Mammary microvascular endothelial cell (primary cell): ENCODE data around the gene GPR141. TPM values are rescaled to one million over a fixed set of nuclear protein-coding genes. Genes with fewer than 3 reads are reported as not detected.

Source experiments
- total RNA-seq: library from RNA; depleted of rRNA; stranded (reverse); fragments of >200 nt; gene quantifications from 2 replicates; pipeline ENCODE4 v1.2.3, GENCODE V29; 2015

Gene GPR141, protein sequence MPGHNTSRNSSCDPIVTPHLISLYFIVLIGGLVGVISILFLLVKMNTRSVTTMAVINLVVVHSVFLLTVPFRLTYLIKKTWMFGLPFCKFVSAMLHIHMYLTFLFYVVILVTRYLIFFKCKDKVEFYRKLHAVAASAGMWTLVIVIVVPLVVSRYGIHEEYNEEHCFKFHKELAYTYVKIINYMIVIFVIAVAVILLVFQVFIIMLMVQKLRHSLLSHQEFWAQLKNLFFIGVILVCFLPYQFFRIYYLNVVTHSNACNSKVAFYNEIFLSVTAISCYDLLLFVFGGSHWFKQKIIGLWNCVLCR
- not detected in 2 replicates for total RNA-seq

DNA sequence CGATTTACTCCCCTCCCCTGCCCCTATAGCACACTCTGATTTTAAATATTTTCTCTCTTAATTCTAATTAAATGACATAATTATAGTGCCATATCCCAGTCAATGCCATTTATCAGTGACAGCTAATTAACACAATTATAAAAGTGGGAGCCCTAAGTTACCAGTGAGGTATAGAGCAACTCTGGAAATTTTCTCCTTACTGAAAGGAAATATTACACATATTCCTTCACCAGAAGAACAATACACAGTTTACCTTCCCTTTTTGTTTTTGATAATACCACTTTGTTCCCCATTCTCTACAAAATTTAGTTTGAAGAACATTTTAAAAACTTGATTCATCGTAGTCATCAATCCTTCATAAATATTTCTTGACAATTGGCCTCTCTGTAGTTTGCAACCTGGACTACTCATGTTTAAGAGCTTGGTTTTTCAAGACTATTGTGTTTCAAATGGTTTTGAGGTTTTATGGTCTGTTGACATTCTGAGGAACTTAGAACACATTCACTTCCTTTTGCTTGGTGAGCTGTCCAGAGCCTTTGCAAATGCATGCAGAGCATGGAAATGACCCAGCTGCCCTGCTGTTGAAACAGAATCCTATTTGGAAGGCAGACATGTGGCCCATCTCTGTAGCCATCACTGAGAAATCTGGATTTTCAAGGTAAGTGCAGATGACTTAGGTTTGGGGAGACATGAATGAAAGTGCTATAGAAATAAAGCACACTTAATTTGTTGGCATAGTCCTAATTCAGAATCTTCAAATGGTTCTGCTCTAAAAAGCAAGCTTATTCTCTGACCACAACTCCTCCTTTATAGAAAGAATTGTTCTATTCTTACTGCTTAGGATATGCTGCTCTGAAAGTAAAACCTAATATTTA is at the start of gene GPR141:
TSS of gene GPR141 (plus strand) at position 521 of the 875 bp plus-strand sequence. CDS start 56,628 bp downstream, outside the sequence.

Other genes with a start within 250 kb of the GPR141 start
- 13.6 and 20.4 TPM in 2 replicates for gene ELMO1, start 234.9 kb upstream of the GPR141 start, total RNA-seq
- not detected in 2 replicates for gene NME8, start 164.8 kb downstream of the GPR141 start, total RNA-seq
- 0.33 TPM in 1 of 2 replicates, not detected in the other for gene SFRP4, start 233.1 kb downstream of the GPR141 start, total RNA-seq
- gene EPDR1, start 236.9 kb downstream of the GPR141 start, total RNA-seq: 6.3 TPM in 2 replicates